Left ventricle myocardium inferior (tissue), 1 donor: ENCODE measurements around the gene P2RX4. TPM values are rescaled to one million over a fixed set of nuclear protein-coding genes. Genes with fewer than 3 reads are reported as not detected.

Experiments
- DNase-seq: peaks from one replicate; pipeline ENCODE4 v3.0.0-alpha.2; 2020
- H3K27ac ChIP-seq: fragments of 200-600 bp; replicated peaks from 2 replicates; pipeline ENCODE4 v1.8.0; 2021
- H3K27me3 ChIP-seq: fragments of 200-600 bp; 2 replicates; pipeline ENCODE4 v1.8.0; 2021; ENCODE audit warnings: low read depth
- H3K36me3 ChIP-seq: fragments of 200-600 bp; 2 replicates; pipeline ENCODE4 v1.8.0; 2021
- H3K4me1 ChIP-seq: fragments of 200-600 bp; 2 replicates; pipeline ENCODE4 v1.8.0; 2021
- H3K4me3 ChIP-seq: fragments of 200-600 bp; 2 replicates; pipeline ENCODE4 v1.8.0; 2021; ENCODE audit warnings: mild to moderate bottlenecking, moderate library complexity
- H3K9me3 ChIP-seq: fragments of 200-600 bp; replicated peaks from 2 replicates; pipeline ENCODE4 v1.8.0; 2021
- CTCF ChIP-seq: fragments of 200-600 bp; IDR thresholded peaks from 2 replicates; pipeline ENCODE4 v1.8.0; 2021; ENCODE audit warnings: antibody characterized with exemption, mild to moderate bottlenecking, borderline replicate concordance
- intact Hi-C: fragments of 100-400 bp; cut with micrococcal nuclease; formaldehyde crosslinking; loops from one replicate; pipeline ENCODE4 v1.11.0; 2022
- total RNA-seq: library from RNA; stranded (reverse); fragmentation: NEBNext Ultra II Directional; extraction: Animal tissue kit (Norgen Biotek cat#: 25700); gene quantifications from one replicate; pipeline ENCODE4 v1.2.1, GENCODE V29; 2021
- donor health status: DM: no; HTN: yes; CAD: no; lungs with severe emphysema.

The P2RX4 gene
- total RNA-seq, 1 donor from 2014 or later = 4.7 TPM

DNA sequence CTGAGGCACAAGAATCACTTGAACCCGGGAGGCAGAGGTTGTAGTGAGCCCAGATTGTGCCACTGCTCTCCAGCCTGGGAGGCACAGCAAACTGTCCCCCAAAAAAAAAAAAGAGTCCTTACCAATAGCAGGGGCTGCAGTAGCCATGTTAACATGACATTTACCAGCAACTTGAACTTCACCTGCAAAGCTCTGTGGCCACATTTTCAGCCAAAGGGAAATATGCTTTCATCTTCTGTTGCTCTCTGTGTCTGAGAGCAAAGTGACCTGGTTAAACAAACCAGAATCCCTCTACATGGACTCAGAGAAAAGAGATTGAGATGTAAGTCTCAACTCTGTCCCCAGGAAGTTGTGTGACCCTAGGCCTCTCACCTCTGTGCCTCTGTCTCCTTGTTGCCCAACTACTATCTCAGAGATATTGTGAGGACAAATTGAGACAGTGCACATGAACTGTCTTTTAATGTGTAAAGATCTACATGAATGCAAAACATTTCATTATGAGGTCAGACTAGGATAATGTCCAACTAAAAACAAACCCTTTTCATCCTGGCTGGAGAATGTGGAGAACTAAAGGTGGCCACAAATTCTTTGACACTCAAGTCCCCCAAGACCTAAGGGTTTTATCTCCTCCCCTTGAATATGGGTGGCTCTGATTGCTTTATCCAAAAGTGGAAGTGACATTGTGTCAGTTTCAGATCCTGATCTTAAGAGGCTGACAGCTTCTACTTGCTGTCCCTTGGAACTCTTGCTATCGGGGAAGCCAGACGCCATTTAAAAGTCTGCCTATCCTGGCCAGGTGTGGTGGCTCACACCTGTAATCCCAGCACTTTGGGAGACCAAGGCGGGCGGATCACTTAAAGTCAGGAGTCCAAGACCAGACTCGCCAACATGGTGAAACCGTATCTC is 24.7 kb upstream of the P2RX4 start:
- H3K4me3 ChIP-seq = no peak overlapping the region
- no peak overlapping the region for H3K27ac ChIP-seq
- peaks cover 10% of the 10 kb centered on the region for H3K36me3 ChIP-seq
- H3K27me3 ChIP-seq = no peaks in the 10 kb centered on the region
- peaks cover 7% of the 10 kb centered on the region for H3K9me3 ChIP-seq
- no peaks in the 10 kb centered on the region for H3K4me1 ChIP-seq
- TF ChIP-seq CTCF = no peak
- intact Hi-C loops = no loop called here
- DNase-seq = no peak

- TF ChIP-seq CTCF = no peak
- intact Hi-C loops = no loop called here
Measured at GRCh38 chr12:121186826-121187225, 23.1 kb upstream of the P2RX4 start.

GRCh38 chr12:121187501-121187900 is 22.4 kb upstream of the P2RX4 start:
- H3K9me3 ChIP-seq = peaks cover 7% of the 10 kb centered on the region
- no peak for TF ChIP-seq CTCF
- DNase-seq = no peak
- intact Hi-C loops = no loop called here
- no peak overlapping the region for H3K27ac ChIP-seq
- peaks cover 10% of the 10 kb centered on the region for H3K36me3 ChIP-seq
- H3K27me3 ChIP-seq = no peaks in the 10 kb centered on the region
- H3K4me3 ChIP-seq = no peak overlapping the region
- peaks cover 7% of the 10 kb centered on the region for H3K4me1 ChIP-seq

More at GRCh38 chr12:121186826-121187225, 23.1 kb upstream of the P2RX4 start:
- no peaks in the 10 kb centered on the region for H3K27me3 ChIP-seq
- peaks cover 7% of the 10 kb centered on the region for H3K4me1 ChIP-seq
- H3K9me3 ChIP-seq = peaks cover 7% of the 10 kb centered on the region
- no peak for DNase-seq
- H3K4me3 ChIP-seq = no peak overlapping the region
- peaks cover 10% of the 10 kb centered on the region for H3K36me3 ChIP-seq
- no peak overlapping the region for H3K27ac ChIP-seq

DNA sequence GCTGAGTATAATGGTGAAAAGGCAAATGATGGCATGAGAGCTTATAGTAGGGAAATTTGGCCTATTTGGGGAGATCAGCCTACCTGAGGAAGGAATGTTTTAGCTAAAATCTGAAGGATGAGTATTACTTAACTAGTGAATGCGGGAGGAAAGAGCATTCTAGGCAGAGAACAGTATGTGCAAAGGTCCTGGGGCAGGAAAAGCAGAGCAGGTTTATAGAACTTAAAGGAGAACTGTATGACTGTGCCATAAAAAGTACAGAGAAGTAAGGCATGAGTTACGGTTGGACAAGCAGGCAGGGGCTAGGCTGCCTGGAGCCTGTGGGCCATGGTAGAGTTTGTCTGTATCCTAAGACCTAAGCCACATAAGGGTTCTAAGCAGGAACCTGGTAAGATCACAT is 21.7 kb upstream of the P2RX4 start:
- intact Hi-C loops = no loop called here
- H3K36me3 ChIP-seq = peaks cover 10% of the 10 kb centered on the region
- H3K4me1 ChIP-seq = peaks cover 7% of the 10 kb centered on the region
- H3K9me3 ChIP-seq = peaks cover 7% of the 10 kb centered on the region
- DNase-seq = no peak
- no peak overlapping the region for H3K4me3 ChIP-seq
- H3K27ac ChIP-seq = no peak overlapping the region
- H3K27me3 ChIP-seq = no peaks in the 10 kb centered on the region
- no peak for TF ChIP-seq CTCF

- Histone ChIP-seq H3K4me3 (no peak overlapping the region), H3K27ac (no peak overlapping the region), H3K36me3 (peaks cover 9% of the 10 kb centered on the region), H3K27me3 (no peaks in the 10 kb centered on the region), H3K4me1 (peaks cover 7% of the 10 kb centered on the region), H3K9me3 (peaks cover 7% of the 10 kb centered on the region)
- intact Hi-C loops = no loop called here
- TF ChIP-seq CTCF = no peak
- no peak for DNase-seq
Measured at GRCh38 chr12:121189131-121189530, 20.8 kb upstream of the P2RX4 start.
